ENCODE data around the gene CDC7.

DNA sequence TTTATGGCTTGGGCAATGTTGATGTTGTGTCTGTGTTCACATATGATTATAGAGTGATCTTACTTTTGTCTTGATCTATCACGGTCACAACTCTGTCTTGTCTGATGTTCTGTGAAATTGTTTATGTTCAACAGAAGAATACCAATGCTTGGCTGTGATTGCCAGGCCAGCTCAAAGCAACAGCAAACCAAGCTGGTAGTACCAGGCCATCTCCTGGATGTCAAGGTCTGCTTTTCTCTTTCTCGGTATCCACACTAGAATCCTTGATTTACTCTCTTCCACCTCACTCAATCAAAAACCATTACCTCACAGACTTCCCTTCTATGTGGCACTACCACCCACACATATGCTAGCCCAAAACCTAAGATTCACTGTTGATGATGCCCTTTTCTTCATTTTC is 1.3 kb upstream of the CDC7 start:
- TF ChIP-seq, protein P1, sequence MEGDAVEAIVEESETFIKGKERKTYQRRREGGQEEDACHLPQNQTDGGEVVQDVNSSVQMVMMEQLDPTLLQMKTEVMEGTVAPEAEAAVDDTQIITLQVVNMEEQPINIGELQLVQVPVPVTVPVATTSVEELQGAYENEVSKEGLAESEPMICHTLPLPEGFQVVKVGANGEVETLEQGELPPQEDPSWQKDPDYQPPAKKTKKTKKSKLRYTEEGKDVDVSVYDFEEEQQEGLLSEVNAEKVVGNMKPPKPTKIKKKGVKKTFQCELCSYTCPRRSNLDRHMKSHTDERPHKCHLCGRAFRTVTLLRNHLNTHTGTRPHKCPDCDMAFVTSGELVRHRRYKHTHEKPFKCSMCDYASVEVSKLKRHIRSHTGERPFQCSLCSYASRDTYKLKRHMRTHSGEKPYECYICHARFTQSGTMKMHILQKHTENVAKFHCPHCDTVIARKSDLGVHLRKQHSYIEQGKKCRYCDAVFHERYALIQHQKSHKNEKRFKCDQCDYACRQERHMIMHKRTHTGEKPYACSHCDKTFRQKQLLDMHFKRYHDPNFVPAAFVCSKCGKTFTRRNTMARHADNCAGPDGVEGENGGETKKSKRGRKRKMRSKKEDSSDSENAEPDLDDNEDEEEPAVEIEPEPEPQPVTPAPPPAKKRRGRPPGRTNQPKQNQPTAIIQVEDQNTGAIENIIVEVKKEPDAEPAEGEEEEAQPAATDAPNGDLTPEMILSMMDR (IDR thresholded peaks at IDR 0.05 in 2 of 3, conservative IDR thresholded peaks at IDR 0.05 in 1 of 3; ENCODE audit: borderline replicate concordance in 1 of 3, insufficient read depth in 1 of 3, low read depth in 2 of 3, low read length in 2 of 3), result no peak
- TF ChIP-seq EZH2 (IDR thresholded peaks at IDR 0.05), result no peak
- TF ChIP-seq, protein P2, sequence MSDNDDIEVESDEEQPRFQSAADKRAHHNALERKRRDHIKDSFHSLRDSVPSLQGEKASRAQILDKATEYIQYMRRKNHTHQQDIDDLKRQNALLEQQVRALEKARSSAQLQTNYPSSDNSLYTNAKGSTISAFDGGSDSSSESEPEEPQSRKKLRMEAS (IDR thresholded peaks at IDR 0.05), result no peak
- TF ChIP-seq YY1 (IDR thresholded peaks at IDR 0.05; ENCODE audit: extremely low read depth, insufficient replicate concordance, low read depth, low read length), result no peak
- TF ChIP-seq, protein P3, sequence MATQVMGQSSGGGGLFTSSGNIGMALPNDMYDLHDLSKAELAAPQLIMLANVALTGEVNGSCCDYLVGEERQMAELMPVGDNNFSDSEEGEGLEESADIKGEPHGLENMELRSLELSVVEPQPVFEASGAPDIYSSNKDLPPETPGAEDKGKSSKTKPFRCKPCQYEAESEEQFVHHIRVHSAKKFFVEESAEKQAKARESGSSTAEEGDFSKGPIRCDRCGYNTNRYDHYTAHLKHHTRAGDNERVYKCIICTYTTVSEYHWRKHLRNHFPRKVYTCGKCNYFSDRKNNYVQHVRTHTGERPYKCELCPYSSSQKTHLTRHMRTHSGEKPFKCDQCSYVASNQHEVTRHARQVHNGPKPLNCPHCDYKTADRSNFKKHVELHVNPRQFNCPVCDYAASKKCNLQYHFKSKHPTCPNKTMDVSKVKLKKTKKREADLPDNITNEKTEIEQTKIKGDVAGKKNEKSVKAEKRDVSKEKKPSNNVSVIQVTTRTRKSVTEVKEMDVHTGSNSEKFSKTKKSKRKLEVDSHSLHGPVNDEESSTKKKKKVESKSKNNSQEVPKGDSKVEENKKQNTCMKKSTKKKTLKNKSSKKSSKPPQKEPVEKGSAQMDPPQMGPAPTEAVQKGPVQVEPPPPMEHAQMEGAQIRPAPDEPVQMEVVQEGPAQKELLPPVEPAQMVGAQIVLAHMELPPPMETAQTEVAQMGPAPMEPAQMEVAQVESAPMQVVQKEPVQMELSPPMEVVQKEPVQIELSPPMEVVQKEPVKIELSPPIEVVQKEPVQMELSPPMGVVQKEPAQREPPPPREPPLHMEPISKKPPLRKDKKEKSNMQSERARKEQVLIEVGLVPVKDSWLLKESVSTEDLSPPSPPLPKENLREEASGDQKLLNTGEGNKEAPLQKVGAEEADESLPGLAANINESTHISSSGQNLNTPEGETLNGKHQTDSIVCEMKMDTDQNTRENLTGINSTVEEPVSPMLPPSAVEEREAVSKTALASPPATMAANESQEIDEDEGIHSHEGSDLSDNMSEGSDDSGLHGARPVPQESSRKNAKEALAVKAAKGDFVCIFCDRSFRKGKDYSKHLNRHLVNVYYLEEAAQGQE (IDR thresholded peaks at IDR 0.05; ENCODE audit: low read depth), result no peak

Data from HCT116 (cell line).